Astrocyte (in vitro differentiated cells and primary cell): Measurements from ENCODE around the gene CFAP68.

ENCODE experiments used
- CTCF ChIP-seq: IDR thresholded peaks from 2 replicates; pipeline ENCODE4 v1.5.1; 2011; ENCODE audit warnings: low read depth, mild to moderate bottlenecking, inconsistent platforms, low read length, moderate library complexity; ENCODE audit not compliant: insufficient read depth
- EZH2 ChIP-seq: IDR thresholded peaks from 2 replicates; pipeline ENCODE4 v1.6.1; 2012; ENCODE audit warnings: mild to moderate bottlenecking, low read length, inconsistent platforms; ENCODE audit not compliant: insufficient read depth

GRCh38 chr11:111852103-111852502, 27.2 kb upstream of the CFAP68 start:
- TF ChIP-seq CTCF, result no peak
- no peak for TF ChIP-seq EZH2
